Uterus (tissue), 4 donors: ENCODE measurements around the gene NCOA1. TPM values are rescaled to one million over a fixed set of nuclear protein-coding genes. Genes with fewer than 3 reads are reported as not detected.
"Not testable (repeated sequence)": the region's sequence is repeated elsewhere in the genome, so short reads cannot be mapped to it uniquely, and the experiment has no call there.

Source experiments
- DNase-seq, 2 donors: peaks; one replicate each; pipeline ENCODE4 v3.0.0-alpha.2; 2019 to 2020
- H3K27ac ChIP-seq, 2 donors: fragments of 200-600 bp; sonication (generic); 1 replicate in 1 of 2; 2 replicates in 1 of 2; pipeline ENCODE4 v1.5.1; 2016 to 2018
- H3K27me3 ChIP-seq, 2 donors: fragments of 200-600 bp; sonication (generic); one replicate each; pipeline ENCODE4 v1.5.1; 2018 to 2019; ENCODE audit warnings: control low read depth in 1 of 2
- H3K36me3 ChIP-seq, 2 donors: fragments of 200-600 bp; sonication (generic); one replicate each; pipeline ENCODE4 v1.5.1; 2019; ENCODE audit warnings: control low read depth in 1 of 2
- H3K4me1 ChIP-seq, 2 donors: fragments of 200-600 bp; sonication (generic); one replicate each; pipeline ENCODE4 v1.5.1; 2018 to 2019; ENCODE audit warnings: control low read depth in 1 of 2
- H3K4me3 ChIP-seq, 2 donors: fragments of 200-600 bp; sonication (generic); 1 replicate in 1 of 2; 2 replicates in 1 of 2; pipeline ENCODE4 v1.5.1; 2018 to 2019; ENCODE audit warnings: mild to moderate bottlenecking in 1 of 2
- H3K9me3 ChIP-seq, 2 donors: fragments of 200-600 bp; sonication (generic); one replicate each; pipeline ENCODE4 v1.5.1; 2019; ENCODE audit warnings: control low read depth in 1 of 2
- POLR2A ChIP-seq, 2 donors: fragments of 450-650 bp; IDR thresholded peaks; one replicate each; pipeline ENCODE4 v1.6.1; 2016; ENCODE audit warnings: antibody characterized with exemption in 2 of 2, mild to moderate bottlenecking in 1 of 2, moderate library complexity in 1 of 2
- intact Hi-C: fragments of 100-400 bp; cut with DNase I; formaldehyde crosslinking; loops from one replicate; pipeline ENCODE4 v1.15.1; 2023; ENCODE audit warnings: low total_unique reads
- total RNA-seq, 4 donors: library from RNA; depleted of rRNA in 3 of 4; stranded (reverse); fragments of >200 nt in 3 of 4; gene quantifications; one replicate each; pipeline versions ENCODE4 v1.1.0 to v1.2.4, GENCODE V29; 2014 to 2023
- TF ChIP-seq, protein P1 (sequence below), 4 experiments: fragments of 200-600 bp in 2 of 4; fragments of 450-650 bp in 2 of 4; sonication (generic) in 2 of 4; IDR thresholded peaks; one replicate each; pipeline ENCODE4 v1.5.1; 2016 to 2019; ENCODE audit warnings: antibody characterized with exemption in 4 of 4, mild to moderate bottlenecking in 2 of 4, moderate library complexity in 1 of 4
- donor health status: DM: yes; HTN: yes; CAD: no.

Gene NCOA1
- total RNA-seq, 4 donors from 2014 or later, result 38.7 to 88.5 (median 62.0) TPM

DNA sequence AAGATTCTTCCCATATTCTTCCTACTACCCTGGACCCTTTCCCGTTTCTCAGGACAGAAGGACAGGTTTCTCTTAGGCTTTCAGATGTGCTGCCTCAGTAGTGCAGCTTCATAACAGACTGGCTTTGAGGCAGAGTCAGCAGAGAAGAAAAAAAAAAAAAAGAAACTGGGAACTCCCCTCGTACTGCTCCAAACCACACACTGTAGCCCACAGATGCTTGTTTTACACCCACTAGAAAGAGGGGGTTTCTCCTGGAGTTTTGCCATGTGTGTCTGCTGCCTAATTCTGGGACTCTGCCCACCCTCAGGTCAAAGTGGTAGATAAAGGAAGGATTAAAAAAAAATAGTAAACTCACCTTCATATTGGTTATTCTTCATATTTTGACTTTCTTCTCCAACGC lies 95.9 kb downstream of the NCOA1 start:
- H3K36me3 ChIP-seq, result no peaks in the 10 kb centered on the region
- H3K9me3 ChIP-seq, result no peaks in the 10 kb centered on the region
- intact Hi-C loops, result no loop called here
- no peak overlapping the region for H3K4me3 ChIP-seq
- no peak for DNase-seq
- no peak overlapping the region for H3K27ac ChIP-seq
- no peaks in the 10 kb centered on the region for H3K27me3 ChIP-seq
- TF ChIP-seq, protein P1, sequence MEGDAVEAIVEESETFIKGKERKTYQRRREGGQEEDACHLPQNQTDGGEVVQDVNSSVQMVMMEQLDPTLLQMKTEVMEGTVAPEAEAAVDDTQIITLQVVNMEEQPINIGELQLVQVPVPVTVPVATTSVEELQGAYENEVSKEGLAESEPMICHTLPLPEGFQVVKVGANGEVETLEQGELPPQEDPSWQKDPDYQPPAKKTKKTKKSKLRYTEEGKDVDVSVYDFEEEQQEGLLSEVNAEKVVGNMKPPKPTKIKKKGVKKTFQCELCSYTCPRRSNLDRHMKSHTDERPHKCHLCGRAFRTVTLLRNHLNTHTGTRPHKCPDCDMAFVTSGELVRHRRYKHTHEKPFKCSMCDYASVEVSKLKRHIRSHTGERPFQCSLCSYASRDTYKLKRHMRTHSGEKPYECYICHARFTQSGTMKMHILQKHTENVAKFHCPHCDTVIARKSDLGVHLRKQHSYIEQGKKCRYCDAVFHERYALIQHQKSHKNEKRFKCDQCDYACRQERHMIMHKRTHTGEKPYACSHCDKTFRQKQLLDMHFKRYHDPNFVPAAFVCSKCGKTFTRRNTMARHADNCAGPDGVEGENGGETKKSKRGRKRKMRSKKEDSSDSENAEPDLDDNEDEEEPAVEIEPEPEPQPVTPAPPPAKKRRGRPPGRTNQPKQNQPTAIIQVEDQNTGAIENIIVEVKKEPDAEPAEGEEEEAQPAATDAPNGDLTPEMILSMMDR (IDR thresholded peaks at IDR 0.05), result no peak
- TF ChIP-seq POLR2A (IDR thresholded peaks at IDR 0.05), result no peak
- H3K4me1 ChIP-seq, result no peaks in the 10 kb centered on the region

DNA sequence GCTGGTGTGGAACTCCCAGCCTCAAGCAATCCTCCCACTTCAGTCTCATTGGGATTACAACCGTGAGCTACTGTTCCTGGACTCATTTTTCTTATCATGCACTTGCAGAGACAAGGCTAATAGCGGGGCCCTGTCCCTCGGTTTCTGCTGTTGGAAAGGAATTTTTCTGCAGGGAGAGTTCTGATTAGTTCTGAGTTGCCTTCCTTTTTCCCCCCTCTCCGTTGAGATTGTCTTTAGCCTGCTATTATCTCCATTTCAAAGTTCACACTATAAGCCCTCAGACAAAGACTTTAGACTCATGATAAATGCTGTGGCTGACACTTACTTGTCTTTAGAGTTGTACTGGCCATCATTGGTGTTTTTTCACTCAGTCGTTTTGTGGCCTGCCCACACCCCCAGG lies 97.2 kb downstream of the NCOA1 start:
- Histone ChIP-seq H3K9me3 (no peaks in the 10 kb centered on the region), H3K4me3 (no peak overlapping the region), H3K4me1 (no peaks in the 10 kb centered on the region), H3K36me3 (no peaks in the 10 kb centered on the region), H3K27ac (no peak overlapping the region), H3K27me3 (no peaks in the 10 kb centered on the region)
- intact Hi-C loops, result no loop called here
- no peak for TF ChIP-seq POLR2A (IDR thresholded peaks at IDR 0.05)
- TF ChIP-seq, protein P1 (IDR thresholded peaks at IDR 0.05), result no peak
- DNase-seq, result no peak

DNA sequence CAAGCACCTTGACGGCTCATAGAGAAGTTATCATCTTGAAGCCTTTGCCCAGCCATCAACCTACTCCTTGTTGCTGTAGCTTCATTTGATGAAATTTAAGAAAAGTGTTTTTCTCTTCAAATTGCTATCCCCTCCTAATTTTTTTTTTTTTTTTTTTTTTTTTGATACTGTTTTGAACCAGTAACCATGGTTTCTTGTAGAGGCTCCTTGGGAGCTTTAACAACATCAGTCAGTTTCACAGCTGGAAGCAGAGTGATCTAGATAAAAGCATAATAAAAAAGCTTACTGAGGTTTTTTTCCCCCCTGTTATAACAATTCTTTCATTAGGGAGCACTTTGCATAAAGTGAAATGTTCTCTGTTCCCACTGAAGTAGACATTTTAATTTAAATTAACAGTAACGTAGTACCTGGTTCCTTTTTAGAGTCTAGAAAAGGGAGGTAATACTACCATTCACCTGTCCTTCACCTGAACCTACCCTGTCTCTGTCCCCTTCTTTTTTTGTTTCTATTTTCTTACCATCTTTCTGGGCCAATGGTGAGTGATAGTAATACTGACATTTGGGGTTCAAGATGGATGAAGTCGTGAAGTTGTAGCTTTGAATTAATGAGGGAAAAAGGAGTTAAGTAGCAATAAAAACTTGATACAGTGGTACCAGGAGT lies 101.5 kb downstream of the NCOA1 start:
- Histone ChIP-seq H3K9me3 (no peaks in the 10 kb centered on the region), H3K27me3 (no peaks in the 10 kb centered on the region), H3K4me3 (no peak overlapping the region), H3K27ac (no peak overlapping the region), H3K4me1 (no peaks in the 10 kb centered on the region), H3K36me3 (no peaks in the 10 kb centered on the region)
- DNase-seq, result no peak
- TF ChIP-seq POLR2A (IDR thresholded peaks at IDR 0.05), result no peak
- TF ChIP-seq, protein P1 (IDR thresholded peaks at IDR 0.05), result no peak
- intact Hi-C loops, result no loop called here

DNA sequence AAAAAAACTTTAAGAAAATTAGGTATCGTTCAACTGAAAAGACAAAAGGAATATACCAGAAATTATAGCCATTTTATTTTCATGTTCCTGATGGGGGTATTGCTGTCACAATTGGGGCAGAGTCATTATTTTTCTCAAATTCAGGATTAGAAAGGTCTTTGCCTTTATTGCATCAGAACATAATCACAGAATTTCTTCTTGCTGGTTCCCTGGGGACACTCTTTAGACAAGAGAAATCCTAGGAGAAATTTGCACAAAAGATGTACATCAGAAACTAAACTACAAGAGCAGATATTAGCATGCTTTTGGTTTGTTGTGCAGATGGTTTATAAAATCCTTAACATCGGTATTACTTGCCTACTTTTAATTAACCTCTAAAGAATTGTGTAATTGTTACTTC lies 103.2 kb downstream of the NCOA1 start:
- intact Hi-C loops, result no loop called here
- no peaks in the 10 kb centered on the region for H3K4me1 ChIP-seq
- no peaks in the 10 kb centered on the region for H3K27me3 ChIP-seq
- H3K27ac ChIP-seq, result no peak overlapping the region
- no peak for DNase-seq
- no peak overlapping the region for H3K4me3 ChIP-seq
- no peaks in the 10 kb centered on the region for H3K9me3 ChIP-seq
- no peaks in the 10 kb centered on the region for H3K36me3 ChIP-seq
- TF ChIP-seq, protein P1 (IDR thresholded peaks at IDR 0.05), result no peak
- no peak for TF ChIP-seq POLR2A (IDR thresholded peaks at IDR 0.05)

DNA sequence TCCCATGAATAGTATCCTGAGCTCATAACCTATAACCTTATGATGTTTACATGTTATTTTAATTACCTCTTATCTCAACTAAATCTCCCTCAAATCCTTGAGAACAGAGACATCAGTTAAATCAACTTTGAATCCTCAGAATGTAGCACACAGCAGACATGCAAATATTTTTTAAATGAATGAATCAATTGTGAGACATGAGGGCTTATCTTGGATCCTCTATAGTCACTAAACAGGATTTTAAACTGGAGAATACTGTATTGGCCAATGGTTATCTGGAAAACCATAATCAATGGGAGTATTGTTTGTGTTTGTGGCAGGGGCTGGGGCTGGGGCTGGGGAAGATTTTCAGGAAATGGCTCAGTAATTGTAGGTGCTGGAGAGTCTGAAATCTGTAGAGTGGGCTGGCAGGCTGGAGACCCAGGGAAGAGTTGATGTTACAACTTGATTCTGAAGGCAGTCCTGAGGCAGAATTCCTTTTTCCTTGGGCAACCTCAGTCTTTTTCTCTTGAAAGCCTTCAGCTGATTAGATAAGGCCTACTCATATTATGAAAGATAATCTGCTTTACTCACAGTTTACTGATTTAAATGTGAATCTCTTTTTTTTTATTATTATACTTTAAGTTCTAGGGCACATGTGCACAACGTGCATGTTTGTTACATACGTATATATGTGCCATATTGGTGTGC lies 106.3 kb downstream of the NCOA1 start:
- Histone ChIP-seq H3K4me1 (no peaks in the 10 kb centered on the region), H3K27ac (no peak overlapping the region), H3K4me3 (no peak overlapping the region), H3K36me3 (no peaks in the 10 kb centered on the region), H3K9me3 (no peaks in the 10 kb centered on the region), H3K27me3 (no peaks in the 10 kb centered on the region)
- intact Hi-C loops, result no loop called here
- DNase-seq, result no peak
- TF ChIP-seq, protein P1 (IDR thresholded peaks at IDR 0.05), result no peak
- no peak for TF ChIP-seq POLR2A (IDR thresholded peaks at IDR 0.05)

DNA sequence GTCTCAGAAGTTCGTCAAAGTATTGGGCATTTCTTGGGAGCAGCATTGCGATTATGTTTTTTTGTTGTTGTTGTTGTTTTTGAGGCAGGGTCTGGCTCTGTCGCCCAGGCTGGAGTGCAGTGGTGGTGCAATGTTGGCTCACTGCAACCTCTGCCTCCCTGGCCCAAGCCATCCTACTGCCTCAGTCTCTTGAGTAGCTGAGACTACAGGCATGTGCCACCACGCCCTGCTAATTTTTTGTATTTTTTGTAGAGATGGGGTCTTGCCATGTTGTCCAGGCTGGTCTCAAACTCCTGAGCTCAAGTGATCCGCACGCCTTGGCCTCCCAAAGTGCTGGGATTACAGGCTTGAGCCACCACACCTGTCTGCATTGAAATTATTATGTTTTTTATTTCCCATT lies 109.1 kb downstream of the NCOA1 start:
- H3K27me3 ChIP-seq, DNase-seq, H3K4me1 ChIP-seq, H3K4me3 ChIP-seq, H3K27ac ChIP-seq, intact Hi-C loops, H3K36me3 ChIP-seq, H3K9me3 ChIP-seq: not testable (repeated sequence)
